ENCODE results near the gene SLC36A4. TPM values are rescaled to one million over a fixed set of nuclear protein-coding genes. Genes with fewer than 3 reads are reported as not detected.

Gene SLC36A4
- total and polyA plus RNA-seq, 2 of the 13 experiments (the other 11 are each of a cell fraction or from before 2014, with no cell fraction given) = 7.3 to 9.5 TPM

DNA sequence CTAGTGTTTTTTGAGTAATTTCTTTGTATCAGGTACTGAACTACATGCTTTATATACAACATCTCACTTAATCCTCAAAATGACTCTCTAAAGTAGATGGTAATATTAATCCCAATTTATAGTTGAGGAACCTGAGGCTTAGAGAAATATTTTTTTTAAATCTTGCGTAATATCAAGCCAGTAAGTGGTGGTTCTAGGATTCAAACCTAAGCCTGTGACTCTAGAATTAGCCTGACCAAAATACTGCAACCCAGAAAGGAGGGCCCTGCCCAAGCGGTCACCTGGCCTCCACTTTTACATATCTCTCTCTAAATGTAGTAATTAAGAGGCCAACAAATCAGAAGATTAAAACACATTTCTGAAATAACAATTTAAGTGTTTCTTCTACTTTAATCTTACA lies 28.6 kb downstream of the SLC36A4 start:
- no peaks in the 10 kb centered on the region for H3K27me3 ChIP-seq (ENCODE audit: control insufficient read depth in 1 of 2, insufficient read depth in 2 of 2, low read length in 2 of 2)
- H4K20me1 ChIP-seq (ENCODE audit: insufficient read depth, low read length) = no peaks in the 10 kb centered on the region
- H3K4me3 ChIP-seq (replicated peaks in 1 of 3; ENCODE audit: insufficient read depth in 1 of 3, low read depth in 2 of 3, low read length in 3 of 3) = no peak overlapping the region
- H3K4me1 ChIP-seq (ENCODE audit: insufficient read depth, low read length) = peaks cover 7% of the 10 kb centered on the region; the same call in 1 of the 2 replicates
- WGBS (ENCODE audit: low lambda C conversion rate) = 98% methylated on average over 2 of the region's 2 CpGs
- DNase-seq (ENCODE audit: low spot score) = no peak
- CTCF ChIA-PET (ENCODE audit: low intra/inter-chr PET ratio, low total read pairs) = interaction anchor here (0.9 kb wide), 1 partner anchor 227 kb away, joined by 3 read pairs; no protein-coding TSS in a partner anchor
- intact Hi-C loops (cut with micrococcal nuclease; ENCODE audit: unreplicated experiment) = loop anchor here (2.0 kb wide), 1 partner anchor 226 kb away; no protein-coding TSS in a partner anchor
- in situ Hi-C loops (cut with HindIII; ENCODE audit: extremely low pct_ligation_motif_present, low pct_unique_long_range_greater_than_20kb) = loop anchor here (25.0 kb wide), 1 partner anchor 232 kb away; no protein-coding TSS in a partner anchor
- no peak overlapping the region for H3K9ac ChIP-seq (ENCODE audit: insufficient read depth, low read depth, low read length)
- H3K27ac ChIP-seq (ENCODE audit: extremely low read length, insufficient read depth, low read length) = no peak overlapping the region
- no peaks in the 10 kb centered on the region for H3K36me3 ChIP-seq (replicated peaks in 1 of 2; ENCODE audit: control insufficient read depth in 1 of 2, insufficient read depth in 2 of 2, low read length in 2 of 2)
- BruUV-seq (replicated peaks) = no TSS peak
- ATAC-seq = no peak
- no peak overlapping the region for H2AFZ ChIP-seq (ENCODE audit: low read length)
- FAIRE-seq = no peak
- TF ChIP-seq SMAD9 (CRISPR knock-in tag; IDR thresholded peaks at IDR 0.05) (no peak), CEBPB (IDR thresholded peaks at IDR 0.05; ENCODE audit: borderline replicate concordance, low read depth, low read length) (peak; percentile 57)
- H3K9me3 ChIP-seq (ENCODE audit: low read length) = no peaks in the 10 kb centered on the region
- POLR2A ChIA-PET = no interaction called here
- H3K79me2 ChIP-seq (ENCODE audit: insufficient read depth, low read length) = no peaks in the 10 kb centered on the region
- no peak overlapping the region for H3K4me2 ChIP-seq (ENCODE audit: low read depth, low read length)

DNA sequence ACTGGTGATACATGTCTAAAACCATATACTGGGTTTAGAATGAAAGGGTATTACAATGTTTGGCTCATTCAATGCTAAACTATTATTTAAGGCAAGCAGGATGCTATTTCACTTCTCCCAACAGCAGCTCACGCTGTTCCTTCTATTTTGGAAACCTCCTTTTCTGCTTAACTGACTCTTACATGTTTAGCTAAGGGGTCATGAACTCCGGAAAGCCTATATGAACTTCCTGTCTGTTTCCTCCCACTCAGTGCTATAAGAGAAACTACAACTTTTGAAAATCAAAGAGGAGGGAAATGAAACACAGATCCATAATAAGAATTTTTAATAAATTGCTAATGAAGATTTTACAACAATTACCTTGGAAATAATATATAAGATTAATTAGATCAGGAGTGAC lies 30.9 kb downstream of the SLC36A4 start:
- H3K4me3 ChIP-seq (replicated peaks in 1 of 3; ENCODE audit: insufficient read depth in 1 of 3, low read depth in 2 of 3, low read length in 3 of 3) = no peak overlapping the region
- 93% methylated on average over 2 of the region's 2 CpGs for WGBS (ENCODE audit: low lambda C conversion rate)
- no peak overlapping the region for H3K4me2 ChIP-seq (ENCODE audit: low read depth, low read length)
- no peak overlapping the region for H2AFZ ChIP-seq (ENCODE audit: low read length)
- TF ChIP-seq NCOA1 (CRISPR knock-in tag; IDR thresholded peaks at IDR 0.05) = no peak
- TF ChIP-seq ZFP82 (CRISPR knock-in tag; IDR thresholded peaks at IDR 0.05; ENCODE audit: borderline replicate concordance) = no peak
- no peak for TF ChIP-seq XRCC5 (optimal IDR thresholded peaks at IDR 0.05; ENCODE audit: low read length)
- TF ChIP-seq ZNF670 (CRISPR knock-in tag; IDR thresholded peaks at IDR 0.05; ENCODE audit: borderline replicate concordance) = no peak
- FAIRE-seq (no peak), DNase-seq (ENCODE audit: low spot score) (no peak), ATAC-seq (no peak)
- H3K9ac ChIP-seq (ENCODE audit: insufficient read depth, low read depth, low read length) = no peak overlapping the region
- peaks cover 7% of the 10 kb centered on the region; the same call in 1 of the 2 replicates for H3K4me1 ChIP-seq (ENCODE audit: insufficient read depth, low read length)
- no peaks in the 10 kb centered on the region for H3K36me3 ChIP-seq (replicated peaks in 1 of 2; ENCODE audit: control insufficient read depth in 1 of 2, insufficient read depth in 2 of 2, low read length in 2 of 2)
- in situ Hi-C loops (cut with HindIII; ENCODE audit: extremely low pct_ligation_motif_present, low pct_unique_long_range_greater_than_20kb) (loop anchor here (25.0 kb wide), 1 partner anchor 230 kb away; no protein-coding TSS in a partner anchor), intact Hi-C loops (cut with micrococcal nuclease; ENCODE audit: unreplicated experiment) (no loop called here)
- BruUV-seq (replicated peaks) = no TSS peak
- H4K20me1 ChIP-seq (ENCODE audit: insufficient read depth, low read length) = no peaks in the 10 kb centered on the region
- H3K79me2 ChIP-seq (ENCODE audit: insufficient read depth, low read length) = no peaks in the 10 kb centered on the region
- POLR2A ChIA-PET = no interaction called here
- no peaks in the 10 kb centered on the region for H3K9me3 ChIP-seq (ENCODE audit: low read length)
- no peak overlapping the region for H3K27ac ChIP-seq (ENCODE audit: extremely low read length, insufficient read depth, low read length)
- no peaks in the 10 kb centered on the region for H3K27me3 ChIP-seq (ENCODE audit: control insufficient read depth in 1 of 2, insufficient read depth in 2 of 2, low read length in 2 of 2)
- CTCF ChIA-PET (ENCODE audit: low intra/inter-chr PET ratio, low total read pairs) = no interaction called here

Data from HepG2 (cell line).